Esophagus muscularis mucosa (tissue), 4 donors: ENCODE data around the gene NUP37.

ENCODE experiments used
- EP300 ChIP-seq: sonication (generic); formaldehyde crosslinking; IDR thresholded peaks from one replicate; pipeline ENCODE4 v1.6.1; 2017; ENCODE audit warnings: antibody characterized with exemption
- POLR2A ChIP-seq: fragments of 450-650 bp; IDR thresholded peaks from one replicate; pipeline ENCODE4 v1.6.1; 2017; ENCODE audit warnings: antibody characterized with exemption, moderate library complexity, mild to moderate bottlenecking, low read depth
- POLR2AphosphoS5 ChIP-seq, 2 donors: sonication (generic); formaldehyde crosslinking; IDR thresholded peaks; one replicate each; pipeline ENCODE4 v1.6.1; 2017; ENCODE audit warnings: antibody characterized with exemption in 2 of 2
- TF ChIP-seq, protein P1 (sequence below), 3 experiments: fragments of 200-600 bp in 2 of 3; fragments of 450-650 bp in 1 of 3; sonication (generic) in 2 of 3; IDR thresholded peaks; one replicate each; pipeline ENCODE4 v1.5.1; 2017 to 2019; ENCODE audit warnings: antibody characterized with exemption in 3 of 3, mild to moderate bottlenecking in 2 of 3, moderate library complexity in 1 of 3

DNA sequence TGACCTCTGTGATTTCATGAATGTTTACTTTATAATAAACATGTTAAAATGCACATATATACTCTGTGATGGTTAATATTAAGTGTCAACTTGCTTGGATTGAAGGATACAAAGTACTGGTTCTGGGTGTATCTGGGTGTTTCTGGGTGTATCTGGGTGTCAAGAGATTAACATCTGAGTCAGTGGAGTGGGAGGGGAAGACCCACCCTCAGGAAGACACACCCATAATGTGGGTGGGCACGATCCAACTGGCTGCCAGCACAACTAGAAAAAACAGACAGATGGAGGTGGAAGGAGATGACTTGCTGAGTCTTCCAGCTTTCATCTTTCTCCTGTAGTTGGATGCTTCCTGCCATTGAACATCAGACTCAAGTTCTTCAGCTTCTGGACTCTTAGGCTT is 11.9 kb downstream of the NUP37 start:
- TF ChIP-seq, protein P1, sequence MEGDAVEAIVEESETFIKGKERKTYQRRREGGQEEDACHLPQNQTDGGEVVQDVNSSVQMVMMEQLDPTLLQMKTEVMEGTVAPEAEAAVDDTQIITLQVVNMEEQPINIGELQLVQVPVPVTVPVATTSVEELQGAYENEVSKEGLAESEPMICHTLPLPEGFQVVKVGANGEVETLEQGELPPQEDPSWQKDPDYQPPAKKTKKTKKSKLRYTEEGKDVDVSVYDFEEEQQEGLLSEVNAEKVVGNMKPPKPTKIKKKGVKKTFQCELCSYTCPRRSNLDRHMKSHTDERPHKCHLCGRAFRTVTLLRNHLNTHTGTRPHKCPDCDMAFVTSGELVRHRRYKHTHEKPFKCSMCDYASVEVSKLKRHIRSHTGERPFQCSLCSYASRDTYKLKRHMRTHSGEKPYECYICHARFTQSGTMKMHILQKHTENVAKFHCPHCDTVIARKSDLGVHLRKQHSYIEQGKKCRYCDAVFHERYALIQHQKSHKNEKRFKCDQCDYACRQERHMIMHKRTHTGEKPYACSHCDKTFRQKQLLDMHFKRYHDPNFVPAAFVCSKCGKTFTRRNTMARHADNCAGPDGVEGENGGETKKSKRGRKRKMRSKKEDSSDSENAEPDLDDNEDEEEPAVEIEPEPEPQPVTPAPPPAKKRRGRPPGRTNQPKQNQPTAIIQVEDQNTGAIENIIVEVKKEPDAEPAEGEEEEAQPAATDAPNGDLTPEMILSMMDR (IDR thresholded peaks at IDR 0.05) = no peak
- TF ChIP-seq POLR2A (no peak), POLR2AphosphoS5 (IDR thresholded peaks at IDR 0.05) (no peak), EP300 (no peak)
